Tibial artery (tissue), 4 donors: ENCODE measurements around the gene TNFAIP3.

Source experiments
- DNase-seq, 2 donors: peaks; one replicate each; pipeline ENCODE4 v3.0.0-alpha.2; 2019
- H3K27ac ChIP-seq, 2 donors: fragments of 200-600 bp; sonication (generic) in 1 of 2; 1 replicate in 1 of 2; 2 replicates in 1 of 2; pipeline ENCODE4 v1.5.1; 2018 to 2019; ENCODE audit warnings: mild to moderate bottlenecking in 1 of 2
- H3K27me3 ChIP-seq, 2 donors: fragments of 200-600 bp; sonication (generic) in 1 of 2; one replicate each; pipeline versions ENCODE4 v1.5.1 to v1.6.0; 2016 to 2019
- H3K36me3 ChIP-seq, 3 donors: fragments of 200-600 bp; sonication (generic) in 2 of 3; one replicate each; pipeline ENCODE4 v1.5.1; 2016 to 2019; ENCODE audit warnings: mild to moderate bottlenecking in 2 of 3
- H3K4me1 ChIP-seq, 4 donors: fragments of 200-600 bp; sonication (generic) in 2 of 4; 1 replicate in 3 of 4; 2 replicates in 1 of 4; pipeline ENCODE4 v1.5.1; 2016 to 2019
- H3K4me3 ChIP-seq, 2 donors: fragments of 200-600 bp; sonication (generic) in 1 of 2; 1 replicate in 1 of 2; 2 replicates in 1 of 2; pipeline ENCODE4 v1.5.1; 2018 to 2019; ENCODE audit warnings: mild to moderate bottlenecking in 2 of 2
- H3K9me3 ChIP-seq, 3 donors: fragments of 200-600 bp; sonication (generic) in 1 of 3; one replicate each; pipeline ENCODE4 v1.5.1; 2016 to 2019
- CTCF ChIP-seq, 2 experiments: fragments of 200-600 bp in 1 of 2; fragments of 450-650 bp in 1 of 2; IDR thresholded peaks; one replicate each; pipeline ENCODE4 v1.5.1; 2017 to 2019; ENCODE audit warnings: antibody characterized with exemption in 2 of 2, mild to moderate bottlenecking in 1 of 2, moderate library complexity in 1 of 2
- intact Hi-C: fragments of 100-400 bp; cut with DNase I; formaldehyde crosslinking; loops from one replicate; pipeline ENCODE4 v1.15.0; 2023; ENCODE audit warnings: low total_unique reads

The TNFAIP3 gene

GRCh38 chr6:137910843-137911456, 43.9 kb downstream of the TNFAIP3 start:
- intact Hi-C loops: no loop called here
- DNase-seq: no peak
- Histone ChIP-seq H3K27me3 (no peaks in the 10 kb centered on the region), H3K9me3 (no peaks in the 10 kb centered on the region), H3K36me3 (no peaks in the 10 kb centered on the region), H3K4me1 (no peaks in the 10 kb centered on the region), H3K27ac (no peak overlapping the region), H3K4me3 (no peak overlapping the region)
- no peak for TF ChIP-seq CTCF (IDR thresholded peaks at IDR 0.05)

GRCh38 chr6:137911675-137912191, 44.7 kb downstream of the TNFAIP3 start:
- H3K4me1 ChIP-seq: no peaks in the 10 kb centered on the region
- TF ChIP-seq CTCF (IDR thresholded peaks at IDR 0.05): no peak
- no peaks in the 10 kb centered on the region for H3K9me3 ChIP-seq
- no peak overlapping the region for H3K27ac ChIP-seq
- intact Hi-C loops: no loop called here
- no peak for DNase-seq
- no peaks in the 10 kb centered on the region for H3K36me3 ChIP-seq
- no peaks in the 10 kb centered on the region for H3K27me3 ChIP-seq
- H3K4me3 ChIP-seq: no peak overlapping the region

- no peaks in the 10 kb centered on the region for H3K36me3 ChIP-seq
- no peak overlapping the region for H3K27ac ChIP-seq
These were observed 45.8 kb downstream of the TNFAIP3 start for GRCh38 chr6:137912813-137913212.

GRCh38 chr6:137913434-137913833, 46.4 kb downstream of the TNFAIP3 start:
- H3K27me3 ChIP-seq: no peaks in the 10 kb centered on the region
- TF ChIP-seq CTCF (IDR thresholded peaks at IDR 0.05): no peak
- no peak overlapping the region for H3K27ac ChIP-seq
- H3K9me3 ChIP-seq: no peaks in the 10 kb centered on the region
- intact Hi-C loops: no loop called here
- no peak for DNase-seq
- no peak overlapping the region for H3K4me3 ChIP-seq
- no peaks in the 10 kb centered on the region for H3K36me3 ChIP-seq
- H3K4me1 ChIP-seq: no peaks in the 10 kb centered on the region

More at GRCh38 chr6:137912813-137913212, 45.8 kb downstream of the TNFAIP3 start:
- H3K27me3 ChIP-seq: no peaks in the 10 kb centered on the region
- intact Hi-C loops: no loop called here
- DNase-seq: no peak
- H3K4me3 ChIP-seq: no peak overlapping the region
- no peak for TF ChIP-seq CTCF (IDR thresholded peaks at IDR 0.05)
- H3K9me3 ChIP-seq: no peaks in the 10 kb centered on the region
- H3K4me1 ChIP-seq: no peaks in the 10 kb centered on the region

GRCh38 chr6:137913996-137914529, 47.0 kb downstream of the TNFAIP3 start:
- intact Hi-C loops: no loop called here
- peaks cover 0 to 1% (median 0%) of the 10 kb centered on the region in 4 donors for H3K4me1 ChIP-seq
- no peak overlapping the region for H3K4me3 ChIP-seq
- DNase-seq: no peak
- H3K9me3 ChIP-seq: no peaks in the 10 kb centered on the region
- no peak overlapping the region for H3K27ac ChIP-seq
- no peak for TF ChIP-seq CTCF (IDR thresholded peaks at IDR 0.05)
- no peaks in the 10 kb centered on the region for H3K27me3 ChIP-seq
- no peaks in the 10 kb centered on the region for H3K36me3 ChIP-seq
